Activated CD8-positive, alpha-beta T cell treated with anti-CD3 and anti-CD28 coated beads for 36 hours (primary cell): Measurements from ENCODE around the gene RTBDN. TPM values are rescaled to one million over a fixed set of nuclear protein-coding genes. Genes with fewer than 3 reads are reported as not detected.

ENCODE experiments used
- ATAC-seq: fragments of 200-7000 bp; cut with Tn5 transposase; one replicate; pipeline ENCODE4 v1.10.0; 2021; ENCODE audit warnings: mild to moderate bottlenecking, moderate library complexity
- CTCF ChIA-PET: fragments of 350-600 bp; sonication (Branson Sonifier 250); formaldehyde crosslinking; loops from one replicate; lab custom pipeline; 2021; ENCODE audit warnings: antibody characterized with exemption; lab: Charles Lee
- POLR2A ChIA-PET: fragments of 350-600 bp; sonication (Branson Sonifier 250); formaldehyde crosslinking; loops from one replicate; lab custom pipeline; 2021; ENCODE audit warnings: antibody characterized with exemption; lab: Charles Lee
- DNase-seq: peaks from one replicate; pipeline ENCODE4 v3.0.0-alpha.2; 2020
- H3K27ac Mint-ChIP-seq: one replicate; pipeline ENCODE4 v1.8.0; 2021; ENCODE audit warnings: mild to moderate bottlenecking, mixed read lengths
- H3K27me3 Mint-ChIP-seq: one replicate; pipeline ENCODE4 v1.8.0; 2021; ENCODE audit warnings: mixed read lengths
- H3K36me3 Mint-ChIP-seq: one replicate; pipeline ENCODE4 v1.8.0; 2021; ENCODE audit warnings: low read depth, mixed read lengths
- H3K4me1 Mint-ChIP-seq: one replicate; pipeline ENCODE4 v1.8.0; 2021; ENCODE audit warnings: low read depth, mixed read lengths
- H3K4me3 Mint-ChIP-seq: one replicate; pipeline ENCODE4 v1.8.0; 2021; ENCODE audit warnings: mild to moderate bottlenecking, moderate library complexity, mixed read lengths
- H3K9me3 Mint-ChIP-seq: one replicate; pipeline ENCODE4 v1.8.0; 2021; ENCODE audit warnings: mixed read lengths
- CTCF ChIP-seq: fragments of 200-600 bp; IDR thresholded peaks from one replicate; pipeline ENCODE4 v1.8.0; 2022; ENCODE audit warnings: antibody characterized with exemption, mild to moderate bottlenecking
- intact Hi-C: fragments of 100-400 bp; cut with micrococcal nuclease; formaldehyde crosslinking; loops from one replicate; pipeline ENCODE4 v1.10.0; 2022
- total RNA-seq, 2 experiments: library from RNA; stranded (reverse); gene quantifications; one replicate each; pipeline ENCODE4 v1.2.3, GENCODE V29; 2021

RTBDN gene
- total RNA-seq, 2 experiments from 2014 or later, result not detected

GRCh38 chr19:12843999-12844732 is 9.8 kb upstream of the RTBDN start:
- Mint-ChIP-seq H3K4me3 (no peak overlapping the region), H3K9me3 (no peaks in the 10 kb centered on the region), H3K27ac (no peak overlapping the region), H3K4me1 (peaks cover 23% of the 10 kb centered on the region), H3K36me3 (no peaks in the 10 kb centered on the region), H3K27me3 (peaks cover 55% of the 10 kb centered on the region)
- DNase-seq, result no peak
- ATAC-seq, result no peak
- intact Hi-C loops, result no loop called here
- TF ChIP-seq CTCF, result no peak
- ChIA-PET CTCF (interaction anchor here (0.7 to 6.7 kb wide), 3 partner anchors 48 to 86 kb away, joined by 3 to 118 read pairs (median 4); no protein-coding TSS in a partner anchor), POLR2A (no interaction called here)

GRCh38 chr19:12843328-12843727 is 8.9 kb upstream of the RTBDN start:
- TF ChIP-seq CTCF, result no peak
- DNase-seq (no peak), ATAC-seq (no peak)
- Mint-ChIP-seq H3K4me3 (no peak overlapping the region), H3K27me3 (peaks cover 57% of the 10 kb centered on the region), H3K9me3 (no peaks in the 10 kb centered on the region), H3K27ac (no peak overlapping the region), H3K36me3 (no peaks in the 10 kb centered on the region), H3K4me1 (peaks cover 25% of the 10 kb centered on the region)
- CTCF ChIA-PET, result no interaction called here
- intact Hi-C loops, result no loop called here
- POLR2A ChIA-PET, result no interaction called here

- no peaks in the 10 kb centered on the region for H3K9me3 Mint-ChIP-seq
- H3K36me3 Mint-ChIP-seq, result no peaks in the 10 kb centered on the region
- no peak overlapping the region for H3K27ac Mint-ChIP-seq
- ATAC-seq (no peak), DNase-seq (no peak)
- ChIA-PET POLR2A (no interaction called here), CTCF (no interaction called here)
- no peak for TF ChIP-seq CTCF
- H3K27me3 Mint-ChIP-seq, result peaks cover 60% of the 10 kb centered on the region
- H3K4me3 Mint-ChIP-seq, result no peak overlapping the region
- peaks cover 23% of the 10 kb centered on the region for H3K4me1 Mint-ChIP-seq
- intact Hi-C loops, result no loop called here
Measured at GRCh38 chr19:12842511-12842910, 8.1 kb upstream of the RTBDN start.

- ATAC-seq, result no peak
Measured at GRCh38 chr19:12841094-12841493, 6.7 kb upstream of the RTBDN start.

More at GRCh38 chr19:12841094-12841493, 6.7 kb upstream of the RTBDN start:
- peaks cover 65% of the 10 kb centered on the region for H3K27me3 Mint-ChIP-seq
- intact Hi-C loops, result no loop called here
- peaks cover 28% of the 10 kb centered on the region for H3K4me1 Mint-ChIP-seq
- peak; percentile 35 for DNase-seq
- no peaks in the 10 kb centered on the region for H3K9me3 Mint-ChIP-seq
- ChIA-PET CTCF (no interaction called here), POLR2A (no interaction called here)
- no peak overlapping the region for H3K27ac Mint-ChIP-seq
- H3K4me3 Mint-ChIP-seq, result peak overlapping the region; percentile 2
- TF ChIP-seq CTCF, result no peak
- no peaks in the 10 kb centered on the region for H3K36me3 Mint-ChIP-seq
